Nephron progenitor cell (in vitro differentiated cells): ENCODE results near the gene ACTL10.

Source experiments
- DNase-seq: peaks from one replicate; pipeline ENCODE4 v3.0.0; 2021
- H3K27ac Mint-ChIP-seq: 2 replicates; pipeline ENCODE4 v1.8.0; 2021; ENCODE audit warnings: mild to moderate bottlenecking, moderate library complexity, mixed read lengths
- H3K27me3 Mint-ChIP-seq: 2 replicates; pipeline ENCODE4 v1.8.0; 2021; ENCODE audit warnings: mild to moderate bottlenecking, low read depth, mixed read lengths; ENCODE audit not compliant: poor library complexity
- H3K36me3 Mint-ChIP-seq: 2 replicates; pipeline ENCODE4 v1.8.0; 2021; ENCODE audit warnings: low read depth, mixed read lengths
- H3K4me1 Mint-ChIP-seq: 2 replicates; pipeline ENCODE4 v1.8.0; 2021; ENCODE audit warnings: mixed read lengths
- H3K4me3 Mint-ChIP-seq: 2 replicates; pipeline ENCODE4 v1.8.0; 2021; ENCODE audit warnings: mild to moderate bottlenecking, moderate library complexity, mixed read lengths
- H3K9me3 Mint-ChIP-seq: 2 replicates; pipeline ENCODE4 v1.8.0; 2021; ENCODE audit warnings: mild to moderate bottlenecking, moderate library complexity, mixed read lengths
- TF ChIP-seq, protein P1 (sequence below): fragments of 200-600 bp; sonication (generic); IDR thresholded peaks from 2 replicates; pipeline ENCODE4 v1.5.0; 2021; ENCODE audit warnings: antibody characterized with exemption

ACTL10 gene

GRCh38 chr20:33647603-33648395 lies 18.9 kb upstream of the ACTL10 start:
- Mint-ChIP-seq H3K4me3 (no peak overlapping the region), H3K4me1 (peaks cover 37% of the 10 kb centered on the region), H3K9me3 (no peaks in the 10 kb centered on the region), H3K27me3 (no peaks in the 10 kb centered on the region), H3K36me3 (peaks cover 25% of the 10 kb centered on the region), H3K27ac (no peak overlapping the region)
- DNase-seq, result no peak
- TF ChIP-seq, protein P1, sequence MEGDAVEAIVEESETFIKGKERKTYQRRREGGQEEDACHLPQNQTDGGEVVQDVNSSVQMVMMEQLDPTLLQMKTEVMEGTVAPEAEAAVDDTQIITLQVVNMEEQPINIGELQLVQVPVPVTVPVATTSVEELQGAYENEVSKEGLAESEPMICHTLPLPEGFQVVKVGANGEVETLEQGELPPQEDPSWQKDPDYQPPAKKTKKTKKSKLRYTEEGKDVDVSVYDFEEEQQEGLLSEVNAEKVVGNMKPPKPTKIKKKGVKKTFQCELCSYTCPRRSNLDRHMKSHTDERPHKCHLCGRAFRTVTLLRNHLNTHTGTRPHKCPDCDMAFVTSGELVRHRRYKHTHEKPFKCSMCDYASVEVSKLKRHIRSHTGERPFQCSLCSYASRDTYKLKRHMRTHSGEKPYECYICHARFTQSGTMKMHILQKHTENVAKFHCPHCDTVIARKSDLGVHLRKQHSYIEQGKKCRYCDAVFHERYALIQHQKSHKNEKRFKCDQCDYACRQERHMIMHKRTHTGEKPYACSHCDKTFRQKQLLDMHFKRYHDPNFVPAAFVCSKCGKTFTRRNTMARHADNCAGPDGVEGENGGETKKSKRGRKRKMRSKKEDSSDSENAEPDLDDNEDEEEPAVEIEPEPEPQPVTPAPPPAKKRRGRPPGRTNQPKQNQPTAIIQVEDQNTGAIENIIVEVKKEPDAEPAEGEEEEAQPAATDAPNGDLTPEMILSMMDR, result no peak

- peaks cover 42% of the 10 kb centered on the region for H3K4me1 Mint-ChIP-seq
- TF ChIP-seq, protein P1, result no peak
- H3K27me3 Mint-ChIP-seq, result no peaks in the 10 kb centered on the region
- H3K36me3 Mint-ChIP-seq, result peaks cover 20% of the 10 kb centered on the region
- DNase-seq, result no peak
- no peaks in the 10 kb centered on the region for H3K9me3 Mint-ChIP-seq
- H3K4me3 Mint-ChIP-seq, result no peak overlapping the region
- no peak overlapping the region for H3K27ac Mint-ChIP-seq
These were observed 18.2 kb upstream of the ACTL10 start for GRCh38 chr20:33648396-33649004.

- H3K27me3 Mint-ChIP-seq, result no peaks in the 10 kb centered on the region
- H3K27ac Mint-ChIP-seq, result no peak overlapping the region
- DNase-seq, result no peak
- H3K4me3 Mint-ChIP-seq, result no peak overlapping the region
- H3K36me3 Mint-ChIP-seq, result peaks cover 20% of the 10 kb centered on the region
- TF ChIP-seq, protein P1, result no peak
- no peaks in the 10 kb centered on the region for H3K9me3 Mint-ChIP-seq
- peaks cover 42% of the 10 kb centered on the region for H3K4me1 Mint-ChIP-seq
These were observed 17.5 kb upstream of the ACTL10 start for GRCh38 chr20:33649201-33649681.

GRCh38 chr20:33650111-33650752 lies 16.5 kb upstream of the ACTL10 start:
- TF ChIP-seq, protein P1, result no peak
- no peaks in the 10 kb centered on the region for H3K27me3 Mint-ChIP-seq
- H3K9me3 Mint-ChIP-seq, result no peaks in the 10 kb centered on the region
- H3K36me3 Mint-ChIP-seq, result peaks cover 12% of the 10 kb centered on the region
- peaks cover 39% of the 10 kb centered on the region for H3K4me1 Mint-ChIP-seq
- H3K4me3 Mint-ChIP-seq, result no peak overlapping the region
- no peak for DNase-seq
- no peak overlapping the region for H3K27ac Mint-ChIP-seq

DNA sequence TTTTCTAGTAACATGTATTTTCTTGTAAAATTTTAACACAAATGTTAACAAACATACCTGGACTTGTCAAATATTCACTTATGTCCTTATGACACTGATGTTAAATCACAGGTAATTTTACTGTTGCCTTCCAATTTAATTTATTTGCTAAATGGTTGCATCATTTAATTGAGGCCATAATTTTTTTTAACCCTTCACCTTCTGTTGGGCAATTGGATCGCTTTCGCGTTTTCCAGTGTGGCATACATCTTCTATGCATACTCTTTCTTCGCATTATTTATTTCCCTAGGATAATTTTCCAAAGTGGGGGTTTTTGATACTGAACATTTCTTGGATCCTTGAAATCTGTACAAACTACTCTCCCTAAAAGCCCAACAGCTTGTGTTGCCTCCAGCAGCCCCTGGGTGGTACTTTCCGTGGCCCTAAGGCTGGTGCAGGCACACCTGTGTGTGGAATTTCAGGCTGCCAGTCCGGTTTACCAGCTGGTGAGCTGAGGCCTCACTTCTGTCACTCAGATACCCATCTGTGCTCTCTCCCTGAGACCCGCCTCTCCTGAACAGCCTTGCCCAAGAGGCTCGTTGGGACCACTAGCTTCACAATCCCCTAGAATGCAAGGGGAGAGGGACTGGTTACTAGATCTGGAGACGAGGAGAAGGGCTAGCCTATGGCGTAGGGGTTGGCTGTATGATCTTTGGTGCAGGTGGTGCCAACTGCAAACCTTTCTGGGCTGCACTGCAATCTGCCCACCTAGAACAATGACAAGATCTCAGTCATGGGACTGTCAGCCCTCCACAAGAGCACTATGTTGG lies 15.8 kb upstream of the ACTL10 start:
- Mint-ChIP-seq H3K36me3 (peaks cover 6% of the 10 kb centered on the region), H3K4me1 (peaks cover 34% of the 10 kb centered on the region), H3K4me3 (no peak overlapping the region), H3K27ac (peak overlapping the region; percentile 40), H3K27me3 (no peaks in the 10 kb centered on the region), H3K9me3 (no peaks in the 10 kb centered on the region)
- no peak for DNase-seq
- TF ChIP-seq, protein P1, result no peak
